GM12878 (cell line): ENCODE data around the gene VWA8. TPM values are rescaled to one million over a fixed set of nuclear protein-coding genes. Genes with fewer than 3 reads are reported as not detected.

ENCODE experiments used
- ATAC-seq: fragments of 200-7000 bp; cut with Tn5 transposase; 3 replicates; pipeline ENCODE4 v1.9.1; 2020; ENCODE audit warnings: mild to moderate bottlenecking, moderate library complexity
- BruUV-seq: library from RNA; stranded (reverse); fragments of 400-500 nt; replicated peaks from 2 replicates; lab custom pipeline; 2021; lab: Mats Ljungman, UMichigan
- CTCF ChIA-PET: fragments of 300-600 bp; sonication (Branson Sonifier 250); formaldehyde crosslinking; extraction: SDS; loops from one replicate; lab custom pipeline; 2021; ENCODE audit warnings: inconsistent platforms; lab: Yijun Ruan, JAX
- POLR2A ChIA-PET: fragments of 350-600 bp; formaldehyde crosslinking; extraction: SDS; loops from one replicate; lab custom pipeline; 2021; ENCODE audit warnings: inconsistent platforms; lab: Charles Lee
- RAD21 ChIA-PET: fragments of 300-600 bp; sonication (Branson Sonifier 250); formaldehyde crosslinking; loops from one replicate; lab custom pipeline; 2023; ENCODE audit warnings: antibody characterized with exemption; ENCODE audit not compliant: unreplicated experiment; lab: Charles Lee
- SMC1A ChIA-PET: fragments of 300-600 bp; sonication (Branson Sonifier 250); formaldehyde crosslinking; loops from one replicate; lab custom pipeline; 2023; ENCODE audit not compliant: unreplicated experiment, uncharacterized antibody; lab: Charles Lee
- DNase-seq: peaks from one replicate; pipeline ENCODE4 v3.0.0-alpha.2; 2011; ENCODE audit warnings: low read depth, low spot score
- FAIRE-seq: peaks from 3 replicates; lab custom pipeline; 2011; peaks lifted over from hg19 to GRCh38; lab: Jason Lieb, UNC
- H2AFZ ChIP-seq: 2 replicates; pipeline ENCODE4 v1.6.0; 2011; ENCODE audit warnings: low read depth, low read length, control low read depth; ENCODE audit not compliant: control insufficient read depth
- H3K27ac ChIP-seq: 2 replicates; pipeline ENCODE4 v1.5.1; 2011; ENCODE audit warnings: control low read depth; ENCODE audit not compliant: control insufficient read depth, insufficient read depth
- H3K27me3 ChIP-seq, 2 experiments: replicated peaks in 1 of 2; 2 replicates each; pipeline versions ENCODE4 v1.6.0 to v1.6.1; 2011; ENCODE audit warnings: low read length in 1 of 2; ENCODE audit not compliant: control insufficient read depth in 2 of 2, insufficient read depth in 2 of 2
- H3K36me3 ChIP-seq, 2 experiments: 2 replicates each; pipeline ENCODE4 v1.5.1; 2011; ENCODE audit warnings: low read length in 1 of 2; ENCODE audit not compliant: control insufficient read depth in 2 of 2, insufficient read depth in 2 of 2
- H3K4me1 ChIP-seq: 2 replicates; pipeline ENCODE4 v1.6.1; 2011; ENCODE audit warnings: mild to moderate bottlenecking, low read length, moderate library complexity, mixed read lengths; ENCODE audit not compliant: control insufficient read depth, insufficient read depth
- H3K4me2 ChIP-seq: 2 replicates; pipeline ENCODE4 v1.6.0; 2011; ENCODE audit warnings: control low read depth; ENCODE audit not compliant: control insufficient read depth, insufficient read depth
- H3K4me3 ChIP-seq: fragments of 200-600 bp; sonication (generic); 2 replicates; pipeline ENCODE4 v1.5.1; 2016
- H3K79me2 ChIP-seq: 2 replicates; pipeline ENCODE4 v1.6.0; 2011; ENCODE audit warnings: low read length; ENCODE audit not compliant: control insufficient read depth, insufficient read depth
- H3K9ac ChIP-seq: 2 replicates; pipeline ENCODE4 v1.8.0; 2011; ENCODE audit warnings: low read length, control low read depth, mixed read lengths; ENCODE audit not compliant: control insufficient read depth, insufficient read depth
- H3K9me3 ChIP-seq: replicated peaks from 3 replicates; pipeline ENCODE4 v1.5.1; 2011; ENCODE audit warnings: mild to moderate bottlenecking, low read length; ENCODE audit not compliant: control insufficient read depth, insufficient read depth
- H4K20me1 ChIP-seq: 2 replicates; pipeline ENCODE4 v1.6.0; 2011; ENCODE audit not compliant: control insufficient read depth, insufficient read depth
- BCL11A ChIP-seq: IDR thresholded peaks from 2 replicates; pipeline ENCODE4 v1.6.1; 2011; ENCODE audit warnings: low read depth, low read length
- CBX5 ChIP-seq: sonication (generic); IDR thresholded peaks from 2 replicates; pipeline ENCODE4 v1.6.1; 2016; ENCODE audit warnings: low read depth, moderate library complexity, mild to moderate bottlenecking, inconsistent platforms
- STAT1 ChIP-seq: fragments of 450-650 bp; conservative IDR thresholded peaks from 2 replicates; pipeline ENCODE4 v1.6.1; 2014; ENCODE audit warnings: antibody characterized with exemption, mild to moderate bottlenecking
- WGBS: methylation state at CpG from one replicate; pipeline ENCODE4 v1.1.6; 2016; ENCODE audit warnings: low lambda C conversion rate; ENCODE audit not compliant: insufficient replicate concordance, insufficient coverage; ENCODE audit errors: missing lambda C conversion rate; 5-methylcytosine and 5-hydroxymethylcytosine counted together
- in situ Hi-C: fragments of 300-500 bp; cut with MboI; formaldehyde crosslinking; loops from 9 replicates; pipeline ENCODE4 v1.14.3; 2018; ENCODE audit warnings: mixed read lengths
- intact Hi-C: fragments of 100-400 bp; cut with micrococcal nuclease; formaldehyde crosslinking; loops from one replicate; pipeline ENCODE4 v1.14.2; 2022; ENCODE audit not compliant: unreplicated experiment
- polyA plus RNA-seq, 11 experiments: library from polyadenylated mRNA; depleted of rRNA in 4 of 11; unstranded in 6 of 11; stranded (reverse) in 5 of 11; fragments of >200 nt; fragmentation: Nextera tagmentation in 4 of 11; fragmentation: Illumina TruSeq in 1 of 11; extraction: Ambion mirVana in 4 of 11; extraction: Trizol in 1 of 11; gene quantifications; 1 replicate in 1 of 11; 2 replicates in 10 of 11; pipeline versions ENCODE4 v1.2.1 to v1.2.3, GENCODE V29; 2011 to 2016; ENCODE audit warnings: inconsistent platforms in 2 of 11, missing spikeins in 2 of 11, low read depth in 1 of 11
- total RNA-seq, 4 experiments: library from RNA; depleted of rRNA in 3 of 4; stranded (reverse); fragments of >200 nt in 3 of 4; fragmentation: Illumina TruSeq in 1 of 4; extraction: Trizol in 1 of 4; gene quantifications; 2 replicates each; pipeline versions ENCODE4 v1.2.1 to v1.2.3, GENCODE V29; 2013 to 2021
- TF ChIP-seq, protein P1 (sequence below): fragments of 450-650 bp; IDR thresholded peaks from 2 replicates; pipeline ENCODE4 v1.6.1; 2017; ENCODE audit warnings: mild to moderate bottlenecking

The VWA8 gene
- total and polyA plus RNA-seq, 10 of the 15 experiments (the other 5 are each of a cell fraction or from before 2014, with no cell fraction given): 3.0 to 21.8 (median 13.5) TPM

- SMC1A ChIA-PET: no interaction called here
- Histone ChIP-seq H3K36me3 (no peaks in the 10 kb centered on the region), H4K20me1 (no peaks in the 10 kb centered on the region), H3K4me3 (no peak overlapping the region), H3K9ac (no peak overlapping the region), H3K4me2 (no peak overlapping the region), H2AFZ (no peak overlapping the region), H3K27ac (no peak overlapping the region), H3K27me3 (no peaks in the 10 kb centered on the region), H3K9me3 (no peaks in the 10 kb centered on the region), H3K79me2 (no peaks in the 10 kb centered on the region), H3K4me1 (peaks cover 14% of the 10 kb centered on the region)
- ATAC-seq: no peak
- in situ Hi-C loops: no loop called here
- FAIRE-seq: no peak
- WGBS: 94% methylated on average over 2 of the region's 2 CpGs
- BruUV-seq: no TSS peak
- CTCF ChIA-PET: no interaction called here
- no peak for TF ChIP-seq STAT1
- POLR2A ChIA-PET: no interaction called here
- DNase-seq: no peak
- RAD21 ChIA-PET: no interaction called here
- intact Hi-C loops: no loop called here
Observed at GRCh38 chr13:41552031-41552430, 408.9 kb downstream of the VWA8 start.

- no peaks in the 10 kb centered on the region for H3K36me3 ChIP-seq
- intact Hi-C loops: no loop called here
- RAD21 ChIA-PET: no interaction called here
- H3K4me1 ChIP-seq: peaks cover 13% of the 10 kb centered on the region
- CTCF ChIA-PET: no interaction called here
- H2AFZ ChIP-seq: no peak overlapping the region
- in situ Hi-C loops: no loop called here
- no peaks in the 10 kb centered on the region for H3K9me3 ChIP-seq
- SMC1A ChIA-PET: no interaction called here
- no peak overlapping the region for H3K4me3 ChIP-seq
- ATAC-seq (no peak), DNase-seq (no peak), FAIRE-seq (no peak)
- WGBS: 60% methylated on average over 8 of the region's 8 CpGs
- POLR2A ChIA-PET: no interaction called here
- BruUV-seq: no TSS peak
- no peak overlapping the region for H3K9ac ChIP-seq
- TF ChIP-seq BCL11A: no peak
- TF ChIP-seq, protein P1, sequence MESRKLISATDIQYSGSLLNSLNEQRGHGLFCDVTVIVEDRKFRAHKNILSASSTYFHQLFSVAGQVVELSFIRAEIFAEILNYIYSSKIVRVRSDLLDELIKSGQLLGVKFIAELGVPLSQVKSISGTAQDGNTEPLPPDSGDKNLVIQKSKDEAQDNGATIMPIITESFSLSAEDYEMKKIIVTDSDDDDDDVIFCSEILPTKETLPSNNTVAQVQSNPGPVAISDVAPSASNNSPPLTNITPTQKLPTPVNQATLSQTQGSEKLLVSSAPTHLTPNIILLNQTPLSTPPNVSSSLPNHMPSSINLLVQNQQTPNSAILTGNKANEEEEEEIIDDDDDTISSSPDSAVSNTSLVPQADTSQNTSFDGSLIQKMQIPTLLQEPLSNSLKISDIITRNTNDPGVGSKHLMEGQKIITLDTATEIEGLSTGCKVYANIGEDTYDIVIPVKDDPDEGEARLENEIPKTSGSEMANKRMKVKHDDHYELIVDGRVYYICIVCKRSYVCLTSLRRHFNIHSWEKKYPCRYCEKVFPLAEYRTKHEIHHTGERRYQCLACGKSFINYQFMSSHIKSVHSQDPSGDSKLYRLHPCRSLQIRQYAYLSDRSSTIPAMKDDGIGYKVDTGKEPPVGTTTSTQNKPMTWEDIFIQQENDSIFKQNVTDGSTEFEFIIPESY: no peak
- TF ChIP-seq CBX5: no peak
- H3K79me2 ChIP-seq: no peaks in the 10 kb centered on the region
- no peak overlapping the region for H3K4me2 ChIP-seq
- no peak overlapping the region for H3K27ac ChIP-seq
- H3K27me3 ChIP-seq: no peaks in the 10 kb centered on the region
- no peaks in the 10 kb centered on the region for H4K20me1 ChIP-seq
Observed at GRCh38 chr13:41550276-41550675, 410.6 kb downstream of the VWA8 start.
